MM.1S (cell line): ENCODE data around the gene PJA1.

Experiments
- DNase-seq: peaks from one replicate; pipeline ENCODE4 v3.0.0-alpha.2; 2015
- H2AFZ ChIP-seq: fragments of 300-600 bp; sonication (generic); 2 replicates; pipeline ENCODE4 v1.6.0; 2016; ENCODE audit warnings: antibody characterized with exemption, low read length
- H3F3A ChIP-seq: fragments of 300-600 bp; sonication (generic); 2 replicates; pipeline ENCODE4 v1.6.1; 2016; ENCODE audit warnings: mild to moderate bottlenecking, antibody characterized with exemption, low read length, moderate library complexity, mixed read lengths; ENCODE audit not compliant: insufficient read depth
- H3K27ac ChIP-seq: fragments of 300-600 bp; sonication (generic); 2 replicates; pipeline ENCODE4 v1.5.1; 2016; ENCODE audit warnings: mild to moderate bottlenecking, low read length
- H3K27me3 ChIP-seq: fragments of 300-600 bp; sonication (generic); replicated peaks from 2 replicates; pipeline ENCODE4 v1.6.0; 2016; ENCODE audit warnings: low read length; ENCODE audit not compliant: insufficient read depth
- H3K36me3 ChIP-seq: fragments of 300-600 bp; sonication (generic); replicated peaks from 2 replicates; pipeline ENCODE4 v1.6.1; 2016; ENCODE audit warnings: mild to moderate bottlenecking, low read length, mixed read lengths; ENCODE audit not compliant: insufficient read depth
- H3K4me1 ChIP-seq: fragments of 300-600 bp; sonication (generic); 2 replicates; pipeline ENCODE4 v1.6.1; 2016; ENCODE audit warnings: low read length, mixed read lengths
- H3K4me2 ChIP-seq: fragments of 300-600 bp; sonication (generic); 2 replicates; pipeline ENCODE4 v1.6.0; 2016; ENCODE audit warnings: low read depth, low read length
- H3K4me3 ChIP-seq: fragments of 300-600 bp; sonication (generic); 2 replicates; pipeline ENCODE4 v1.5.1; 2016; ENCODE audit warnings: low read length, mixed read lengths
- H3K79me2 ChIP-seq: fragments of 300-600 bp; sonication (generic); 2 replicates; pipeline ENCODE4 v1.6.1; 2016; ENCODE audit warnings: mixed run types, low read length, mixed read lengths
- H3K9ac ChIP-seq: fragments of 300-600 bp; sonication (generic); 2 replicates; pipeline ENCODE4 v1.6.1; 2016; ENCODE audit warnings: low read length, mixed read lengths
- H3K9me2 ChIP-seq: fragments of 300-600 bp; sonication (generic); replicated peaks from 2 replicates; pipeline ENCODE4 v1.6.1; 2016; ENCODE audit warnings: mild to moderate bottlenecking, low read length, mixed read lengths; ENCODE audit not compliant: insufficient read depth
- H3K9me3 ChIP-seq: fragments of 300-600 bp; sonication (generic); replicated peaks from 2 replicates; pipeline ENCODE4 v1.6.1; 2016; ENCODE audit warnings: mild to moderate bottlenecking, low read length, mixed read lengths; ENCODE audit not compliant: insufficient read depth
- H4K20me1 ChIP-seq: fragments of 300-600 bp; sonication (generic); 2 replicates; pipeline ENCODE4 v1.6.1; 2016; ENCODE audit warnings: mild to moderate bottlenecking, low read length, moderate library complexity, mixed read lengths; ENCODE audit not compliant: insufficient read depth
- EZH2 ChIP-seq: fragments of 300-600 bp; sonication (generic); optimal IDR thresholded peaks from 2 replicates; pipeline ENCODE3; 2017; ENCODE audit warnings: low read depth, mild to moderate bottlenecking, antibody characterized with exemption, low read length, mixed read lengths
- EZH2phosphoT487 ChIP-seq: fragments of 300-600 bp; sonication (generic); IDR thresholded peaks from 2 replicates; pipeline ENCODE4 v1.6.1; 2018; ENCODE audit warnings: antibody characterized with exemption, low read length
- TF ChIP-seq, protein P1 (sequence below): fragments of 300-600 bp; sonication (generic); IDR thresholded peaks from 2 replicates; pipeline ENCODE4 v1.5.1; 2016; ENCODE audit warnings: antibody characterized with exemption, low read length, mixed read lengths

Gene PJA1

DNA sequence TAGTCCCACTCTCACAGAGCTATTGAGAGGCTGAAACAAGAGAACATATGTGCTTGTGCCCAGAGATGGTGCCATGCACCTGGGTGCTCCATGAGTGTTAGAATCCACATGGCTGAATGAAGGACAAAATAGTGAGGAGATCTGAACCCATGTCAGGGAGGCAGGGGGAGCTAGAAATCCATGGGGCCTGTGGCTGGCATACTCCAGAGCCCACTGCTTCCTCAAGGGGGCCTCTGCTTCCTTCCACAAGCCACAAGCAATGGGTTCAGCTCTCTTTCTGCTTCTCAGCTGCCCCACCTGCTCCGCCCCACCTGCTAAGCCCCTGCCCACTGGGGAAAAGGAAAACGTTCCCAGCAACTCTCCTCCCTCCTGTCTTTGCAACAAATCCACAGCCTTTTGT is 46.1 kb downstream of the PJA1 start:
- H3K4me1 ChIP-seq: no peaks in the 10 kb centered on the region
- no peak overlapping the region for H2AFZ ChIP-seq
- H3K36me3 ChIP-seq: no peaks in the 10 kb centered on the region
- no peaks in the 10 kb centered on the region for H3K9me3 ChIP-seq
- H4K20me1 ChIP-seq: no peaks in the 10 kb centered on the region
- H3K27ac ChIP-seq: no peak overlapping the region
- H3F3A ChIP-seq: no peaks in the 10 kb centered on the region
- no peak overlapping the region for H3K4me3 ChIP-seq
- H3K27me3 ChIP-seq: no peaks in the 10 kb centered on the region
- no peaks in the 10 kb centered on the region for H3K79me2 ChIP-seq
- no peak for DNase-seq
- H3K4me2 ChIP-seq: no peak overlapping the region
- no peak overlapping the region for H3K9ac ChIP-seq
- H3K9me2 ChIP-seq: no peaks in the 10 kb centered on the region
- TF ChIP-seq EZH2phosphoT487 (no peak), EZH2 (no peak)
- TF ChIP-seq, protein P1, sequence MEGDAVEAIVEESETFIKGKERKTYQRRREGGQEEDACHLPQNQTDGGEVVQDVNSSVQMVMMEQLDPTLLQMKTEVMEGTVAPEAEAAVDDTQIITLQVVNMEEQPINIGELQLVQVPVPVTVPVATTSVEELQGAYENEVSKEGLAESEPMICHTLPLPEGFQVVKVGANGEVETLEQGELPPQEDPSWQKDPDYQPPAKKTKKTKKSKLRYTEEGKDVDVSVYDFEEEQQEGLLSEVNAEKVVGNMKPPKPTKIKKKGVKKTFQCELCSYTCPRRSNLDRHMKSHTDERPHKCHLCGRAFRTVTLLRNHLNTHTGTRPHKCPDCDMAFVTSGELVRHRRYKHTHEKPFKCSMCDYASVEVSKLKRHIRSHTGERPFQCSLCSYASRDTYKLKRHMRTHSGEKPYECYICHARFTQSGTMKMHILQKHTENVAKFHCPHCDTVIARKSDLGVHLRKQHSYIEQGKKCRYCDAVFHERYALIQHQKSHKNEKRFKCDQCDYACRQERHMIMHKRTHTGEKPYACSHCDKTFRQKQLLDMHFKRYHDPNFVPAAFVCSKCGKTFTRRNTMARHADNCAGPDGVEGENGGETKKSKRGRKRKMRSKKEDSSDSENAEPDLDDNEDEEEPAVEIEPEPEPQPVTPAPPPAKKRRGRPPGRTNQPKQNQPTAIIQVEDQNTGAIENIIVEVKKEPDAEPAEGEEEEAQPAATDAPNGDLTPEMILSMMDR: no peak

DNA sequence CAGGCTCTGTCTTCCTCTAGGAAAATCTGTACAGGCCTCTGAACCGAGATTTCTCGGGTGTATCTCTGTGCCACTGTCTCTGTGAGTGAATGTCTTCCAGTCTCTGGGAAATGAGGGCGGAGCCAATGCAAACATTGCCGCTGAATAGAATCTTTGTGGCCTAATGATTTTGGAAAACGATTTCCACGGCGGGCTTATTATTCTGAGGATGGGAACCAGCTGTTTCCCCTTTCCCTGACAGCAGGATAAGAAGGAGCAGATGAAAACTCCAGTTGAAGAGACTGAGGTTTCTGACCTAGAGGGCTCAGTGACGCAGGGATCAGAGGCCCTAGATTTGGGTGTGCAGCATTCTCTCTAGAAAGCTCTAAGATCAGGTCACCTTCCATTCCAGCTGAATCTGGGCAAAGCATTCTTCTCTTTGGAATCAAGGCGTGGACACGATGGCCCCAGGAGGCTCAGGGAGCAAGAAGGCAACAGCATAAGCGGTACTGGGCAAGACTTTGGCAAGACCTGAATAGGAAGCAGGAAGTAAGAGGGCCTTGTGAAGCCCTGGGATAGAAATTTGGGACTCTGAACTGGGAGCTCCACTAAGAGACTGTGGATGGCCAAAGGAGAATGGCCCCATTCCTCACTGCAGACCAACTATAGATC is 47.3 kb downstream of the PJA1 start:
- Histone ChIP-seq H3F3A (no peaks in the 10 kb centered on the region), H2AFZ (no peak overlapping the region), H4K20me1 (no peaks in the 10 kb centered on the region), H3K9ac (no peak overlapping the region), H3K4me1 (no peaks in the 10 kb centered on the region), H3K79me2 (no peaks in the 10 kb centered on the region), H3K4me3 (no peak overlapping the region), H3K9me3 (no peaks in the 10 kb centered on the region), H3K9me2 (no peaks in the 10 kb centered on the region), H3K36me3 (no peaks in the 10 kb centered on the region), H3K27ac (no peak overlapping the region), H3K27me3 (no peaks in the 10 kb centered on the region), H3K4me2 (no peak overlapping the region)
- no peak for TF ChIP-seq EZH2
- no peak for TF ChIP-seq EZH2phosphoT487
- TF ChIP-seq, protein P1: no peak
- DNase-seq: no peak

DNA sequence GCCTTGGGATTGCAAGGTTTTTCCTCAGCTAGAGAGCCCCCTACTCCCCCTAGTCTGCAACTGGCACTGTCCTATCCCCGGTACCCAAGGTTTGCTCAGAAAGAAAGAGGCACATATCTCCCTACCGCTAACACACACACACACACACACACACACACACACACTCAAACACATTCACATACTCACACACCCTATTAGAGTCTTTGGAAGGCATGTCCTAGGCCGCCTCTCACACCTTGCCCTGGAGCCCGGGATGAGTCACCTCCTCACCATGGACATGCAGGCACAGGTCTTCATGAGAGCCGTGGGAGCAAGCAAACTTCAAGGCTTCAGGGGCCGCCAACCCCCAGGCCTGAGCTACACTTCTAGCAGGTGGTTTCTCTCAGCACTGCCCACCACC is 49.2 kb downstream of the PJA1 start:
- no peak for DNase-seq
- H3K9me3 ChIP-seq: no peaks in the 10 kb centered on the region

More for the DNA sequence above, 49.2 kb downstream of the PJA1 start:
- no peaks in the 10 kb centered on the region for H3K9me2 ChIP-seq
- no peak overlapping the region for H3K4me3 ChIP-seq
- H4K20me1 ChIP-seq: no peaks in the 10 kb centered on the region
- no peaks in the 10 kb centered on the region for H3K36me3 ChIP-seq
- no peak overlapping the region for H3K4me2 ChIP-seq
- no peak overlapping the region for H3K27ac ChIP-seq
- H3K27me3 ChIP-seq: no peaks in the 10 kb centered on the region
- TF ChIP-seq EZH2phosphoT487 (no peak), EZH2 (no peak)
- TF ChIP-seq, protein P1: no peak
- no peaks in the 10 kb centered on the region for H3K79me2 ChIP-seq
- no peaks in the 10 kb centered on the region for H3F3A ChIP-seq
- no peak overlapping the region for H2AFZ ChIP-seq
- H3K9ac ChIP-seq: no peak overlapping the region
- H3K4me1 ChIP-seq: no peaks in the 10 kb centered on the region
